SH-SY5Y (cell line): Measurements from ENCODE around the gene BTBD9.

ENCODE experiments used
- GATA2 ChIP-seq: IDR thresholded peaks from 2 replicates; pipeline ENCODE4 v1.6.1; 2011; ENCODE audit warnings: mild to moderate bottlenecking, low read depth, low read length
- GATA3 ChIP-seq: IDR thresholded peaks from 2 replicates; pipeline ENCODE4 v1.6.1; 2011; ENCODE audit warnings: low read depth, mild to moderate bottlenecking, low read length, moderate library complexity

Gene BTBD9

GRCh38 chr6:38193481-38194281 lies 446.0 kb downstream of the BTBD9 start:
- TF ChIP-seq GATA2 (no peak), GATA3 (no peak)

GRCh38 chr6:38193051-38193450 lies 446.7 kb downstream of the BTBD9 start:
- TF ChIP-seq GATA2 (no peak), GATA3 (no peak)

DNA sequence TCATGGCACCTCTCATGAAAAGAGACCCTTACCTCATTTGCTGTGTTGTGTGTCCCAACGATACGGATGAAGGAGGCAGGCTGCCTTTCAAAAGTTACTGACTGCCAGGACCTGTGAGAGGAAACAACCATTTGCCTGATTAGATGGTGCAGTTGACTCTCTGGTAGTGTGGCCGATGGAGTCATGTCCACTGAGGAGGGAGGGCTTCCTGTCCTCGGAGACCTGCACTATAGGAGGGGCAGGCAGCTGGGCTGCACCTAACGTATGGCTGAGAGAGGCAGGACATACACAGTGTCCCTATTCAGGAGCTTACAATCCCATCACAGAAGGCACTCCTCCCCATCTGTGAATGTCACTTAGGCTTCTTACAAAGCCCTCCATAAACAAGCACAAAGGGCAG lies 447.2 kb downstream of the BTBD9 start:
- no peak for TF ChIP-seq GATA2
- TF ChIP-seq GATA3, result no peak

DNA sequence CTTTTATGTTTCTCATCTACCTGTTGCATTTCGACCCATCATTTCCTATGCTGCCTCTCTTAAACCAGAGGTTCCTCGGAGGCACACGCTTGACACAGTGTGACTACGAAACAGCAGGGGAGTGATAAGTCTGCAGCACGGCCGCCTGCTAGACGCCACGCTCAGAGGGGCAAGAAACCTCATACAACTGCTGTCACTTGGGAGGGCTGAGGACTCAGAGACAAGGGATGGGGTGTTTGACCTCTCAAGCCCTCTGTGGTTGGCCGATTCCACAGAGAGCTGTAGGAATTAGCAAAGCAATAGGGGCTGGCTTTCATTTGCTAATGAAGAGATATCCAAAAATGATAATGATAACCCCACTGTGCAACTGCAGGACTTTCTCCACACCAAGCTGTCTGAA lies 447.7 kb downstream of the BTBD9 start:
- TF ChIP-seq GATA2 (no peak), GATA3 (no peak)

DNA sequence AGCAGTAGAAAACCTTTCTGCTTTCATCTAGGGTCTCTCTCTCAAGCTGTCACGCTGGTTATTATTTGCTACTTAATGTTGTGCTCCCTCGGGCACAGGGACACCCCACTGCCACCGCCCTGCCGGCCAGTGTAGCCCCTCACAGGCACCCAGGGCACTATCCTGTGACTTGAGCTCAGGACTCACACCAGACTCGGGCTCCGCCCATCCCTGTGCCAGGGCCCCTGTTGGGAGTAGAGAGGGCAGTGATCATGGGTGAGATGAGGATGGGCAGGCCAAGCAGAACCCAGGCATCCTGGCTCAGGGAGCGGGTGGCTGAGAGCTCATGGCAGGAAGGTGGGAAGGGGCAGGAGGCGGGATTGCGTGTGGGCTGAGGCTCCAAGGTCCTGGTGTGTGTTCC lies 448.3 kb downstream of the BTBD9 start:
- TF ChIP-seq GATA3 (no peak), GATA2 (no peak)

- TF ChIP-seq GATA3, result no peak
- no peak for TF ChIP-seq GATA2
These were observed 450.9 kb downstream of the BTBD9 start for GRCh38 chr6:38188677-38189335.

DNA sequence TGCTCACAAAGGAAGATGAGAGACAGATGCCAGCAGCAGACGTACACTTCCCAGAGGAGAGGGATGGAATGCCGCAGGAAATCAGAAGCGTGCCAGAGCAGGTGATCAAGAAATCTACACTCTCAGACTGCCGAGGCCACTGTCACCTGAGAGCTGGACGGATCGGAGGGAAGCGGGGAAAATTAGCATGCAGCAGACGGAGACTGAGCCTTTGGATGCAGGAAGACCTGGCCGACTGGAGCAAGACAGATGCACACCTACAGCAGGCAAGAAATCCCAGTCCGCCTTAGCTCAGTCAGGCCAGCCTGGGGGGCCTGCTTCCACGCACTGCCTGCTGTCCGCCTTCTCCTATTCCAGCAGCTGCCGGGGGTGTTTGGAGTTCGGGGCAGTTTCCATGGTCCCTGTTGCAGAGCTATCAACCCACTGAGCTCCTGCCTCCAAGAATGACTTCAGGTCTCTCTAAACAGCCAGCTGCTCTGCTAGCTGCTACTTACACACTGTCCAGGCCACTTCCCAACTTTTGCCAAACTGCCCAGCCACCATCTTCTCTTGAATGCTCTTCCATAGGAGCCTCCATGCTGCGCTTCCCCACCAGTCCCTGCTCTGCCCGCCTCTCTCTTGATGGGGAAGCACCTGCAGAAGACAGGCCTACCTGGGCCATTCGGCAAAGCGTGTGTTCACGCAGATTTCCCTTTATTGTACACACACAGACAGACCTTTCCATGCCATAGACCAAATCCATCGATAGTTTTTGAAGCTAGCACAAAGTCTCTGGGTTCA lies 451.7 kb downstream of the BTBD9 start:
- no peak for TF ChIP-seq GATA3
- no peak for TF ChIP-seq GATA2

DNA sequence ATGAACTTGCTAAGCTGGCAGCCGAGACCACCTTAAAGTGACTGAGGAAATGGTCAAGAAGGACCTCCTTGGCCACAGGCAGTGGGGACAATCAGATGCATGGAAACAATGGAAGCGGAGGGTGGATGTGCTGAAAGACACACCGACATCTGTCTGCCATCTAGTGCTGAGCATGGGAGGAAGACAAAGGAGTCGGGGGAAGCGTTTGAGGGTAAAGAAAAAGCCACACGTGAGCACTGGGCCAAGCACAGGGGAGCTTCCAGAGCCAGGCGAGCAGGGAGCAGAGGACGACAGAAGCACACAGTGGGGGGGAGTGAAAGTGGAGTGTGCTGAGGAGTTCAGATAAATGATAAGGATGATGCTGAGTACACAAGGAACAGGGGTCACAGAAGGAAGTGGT lies 452.4 kb downstream of the BTBD9 start:
- TF ChIP-seq GATA2, result no peak
- TF ChIP-seq GATA3, result no peak

DNA sequence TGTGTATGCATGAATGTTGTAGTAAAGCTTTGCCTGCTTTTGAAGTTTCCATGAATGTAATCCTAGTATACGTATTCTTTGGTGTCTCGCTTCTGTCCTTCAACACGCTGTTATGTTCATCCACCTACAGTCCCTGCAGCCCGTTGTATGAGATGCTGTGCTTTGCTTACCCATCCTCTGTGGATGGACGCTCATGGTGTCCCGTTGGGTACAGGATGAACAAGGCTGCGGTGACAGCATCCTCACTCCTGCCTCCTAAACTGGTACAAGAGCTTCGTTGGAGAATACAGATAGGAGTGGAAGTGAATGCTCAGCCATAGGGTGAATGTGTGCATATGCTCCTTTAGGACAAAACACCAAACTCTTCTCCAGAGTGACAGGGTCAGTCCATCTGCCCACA lies 454.0 kb downstream of the BTBD9 start:
- TF ChIP-seq GATA2 (no peak), GATA3 (no peak)

DNA sequence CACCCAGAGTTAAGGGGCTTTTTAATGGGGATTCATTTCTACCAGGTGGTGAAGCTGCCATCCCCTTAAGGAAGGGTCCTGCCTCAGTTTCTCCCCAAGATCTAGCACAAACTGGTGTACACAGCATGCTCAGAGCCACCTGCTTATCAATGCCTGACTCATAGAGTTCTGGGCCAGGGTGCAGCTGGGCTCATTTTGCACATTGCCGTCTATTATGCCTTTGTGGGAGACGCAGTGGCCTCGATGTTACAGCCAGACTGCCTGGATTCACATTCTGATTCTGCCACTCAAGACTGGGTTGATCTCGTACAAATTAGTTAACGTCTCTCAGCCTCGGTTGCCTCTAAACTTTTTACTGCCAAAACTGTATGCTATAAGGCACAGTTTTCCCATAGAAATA lies 454.5 kb downstream of the BTBD9 start:
- TF ChIP-seq GATA2 (no peak), GATA3 (no peak)

- no peak for TF ChIP-seq GATA2
- TF ChIP-seq GATA3, result no peak
These were observed 455.1 kb downstream of the BTBD9 start for GRCh38 chr6:38184585-38185080.

DNA sequence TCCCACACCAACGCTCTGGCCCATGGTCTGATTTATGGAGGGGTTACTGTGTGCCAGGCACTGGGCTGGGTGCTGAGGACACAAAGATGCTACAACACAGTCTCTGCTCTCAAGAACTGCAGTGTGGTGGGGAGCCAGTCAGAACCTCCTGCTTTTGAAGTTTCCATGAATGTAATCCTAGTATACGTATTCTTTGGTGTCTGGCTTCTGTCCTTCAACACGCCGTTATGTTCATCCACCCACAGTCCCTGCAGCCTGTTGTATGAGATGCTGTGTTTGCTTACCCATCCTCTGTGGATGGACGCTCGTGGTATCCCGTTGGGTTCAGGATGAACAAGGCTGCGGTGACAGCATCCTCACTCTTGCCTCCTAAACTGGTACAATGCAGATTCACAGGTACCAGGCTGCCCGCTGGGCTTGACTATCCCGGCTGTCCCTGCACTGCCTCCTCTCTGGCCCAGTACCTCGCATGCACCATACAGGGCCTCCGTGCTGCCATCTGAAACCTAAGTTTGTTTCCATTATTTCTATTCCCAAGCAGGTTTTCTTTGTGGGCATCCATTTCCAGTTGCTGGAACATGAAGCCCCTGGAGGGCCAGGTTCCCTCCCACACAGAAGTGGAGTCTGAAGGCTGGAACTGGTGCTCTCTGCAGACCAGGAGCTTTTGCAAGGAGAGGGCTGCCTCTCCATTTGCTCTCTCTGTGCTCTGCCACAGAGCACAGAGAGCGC lies 455.7 kb downstream of the BTBD9 start:
- TF ChIP-seq GATA2 (no peak), GATA3 (no peak)

GRCh38 chr6:38182426-38182825 lies 457.3 kb downstream of the BTBD9 start:
- no peak for TF ChIP-seq GATA3
- TF ChIP-seq GATA2, result no peak

- TF ChIP-seq GATA3 (no peak), GATA2 (no peak)
These were observed 459.1 kb downstream of the BTBD9 start for GRCh38 chr6:38180586-38180985.
